ENCODE results near the gene GTF2H2C. TPM values are rescaled to one million over a fixed set of nuclear protein-coding genes. Genes with fewer than 3 reads are reported as not detected.

Gene GTF2H2C
- polyA plus RNA-seq, 1 of the 3 experiments (the other 2 are of a cell fraction), result 23.4 TPM

DNA sequence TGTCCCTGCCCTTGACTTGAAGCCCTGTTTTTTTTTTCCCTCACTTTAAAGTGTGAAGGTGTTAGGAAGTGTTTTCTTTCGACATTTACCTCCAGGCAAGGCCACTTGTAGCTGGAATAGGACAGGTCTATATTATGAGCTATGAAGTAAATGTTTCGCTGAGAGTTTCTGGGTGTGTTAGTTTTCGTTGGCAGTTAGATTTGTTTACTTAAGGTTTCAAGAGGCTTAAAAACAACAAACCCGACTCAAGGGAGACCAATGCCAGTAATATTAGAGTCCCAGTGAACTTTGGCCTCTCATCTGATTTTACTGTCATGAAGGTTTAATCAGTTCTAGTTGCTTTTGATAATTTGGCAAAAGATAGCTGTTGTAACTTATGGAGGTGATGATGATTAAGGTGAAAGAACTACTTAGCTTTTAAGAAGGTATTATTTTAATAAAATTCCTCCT lies 42.2 kb upstream of the GTF2H2C start:
- H4K20me1 ChIP-seq (ENCODE audit: insufficient read depth), result no peaks in the 10 kb centered on the region
- DNase-seq, result no peak
- no peak overlapping the region for H2AFZ ChIP-seq (ENCODE audit: low read depth)
- peaks cover 0 to 7% of the 10 kb centered on the region in 2 experiments; a peak in 1 of 4 replicates for H3K4me1 ChIP-seq (ENCODE audit: control insufficient read depth in 1 of 2, insufficient read depth in 2 of 2, low read depth in 1 of 2, low read length in 1 of 2)
- no peak overlapping the region for H3K9ac ChIP-seq
- no peak overlapping the region; the same call in 1 of the 2 replicates for H3K4me2 ChIP-seq
- no peaks in the 10 kb centered on the region for H3K27me3 ChIP-seq (ENCODE audit: insufficient read depth)
- H3K9me3 ChIP-seq, result no peaks in the 10 kb centered on the region
- WGBS (ENCODE audit: low lambda C conversion rate), result 66% methylated on average over 4 of the region's 4 CpGs
- POLR2A ChIA-PET, result no interaction called here
- H3K9me2 ChIP-seq, result no peaks in the 10 kb centered on the region
- no peak overlapping the region for H3K4me3 ChIP-seq (ENCODE audit: low read depth in 2 of 2, low read length in 1 of 2)
- TF ChIP-seq EZH2phosphoT487 (IDR thresholded peaks at IDR 0.05; ENCODE audit: borderline replicate concordance, low read depth) (no peak), CHD2 (IDR thresholded peaks at IDR 0.05; ENCODE audit: low read length, partially characterized antibody) (no peak), NFIC (IDR thresholded peaks at IDR 0.05; ENCODE audit: borderline replicate concordance) (no peak), GABPA (IDR thresholded peaks at IDR 0.05; ENCODE audit: low read depth) (no peak), JUND (IDR thresholded peaks at IDR 0.05) (no peak), GATA2 (CRISPR knock-in tag; IDR thresholded peaks at IDR 0.05) (no peak), FOXM1 (IDR thresholded peaks at IDR 0.05; ENCODE audit: low read depth) (no peak)
- TF ChIP-seq, protein P1, sequence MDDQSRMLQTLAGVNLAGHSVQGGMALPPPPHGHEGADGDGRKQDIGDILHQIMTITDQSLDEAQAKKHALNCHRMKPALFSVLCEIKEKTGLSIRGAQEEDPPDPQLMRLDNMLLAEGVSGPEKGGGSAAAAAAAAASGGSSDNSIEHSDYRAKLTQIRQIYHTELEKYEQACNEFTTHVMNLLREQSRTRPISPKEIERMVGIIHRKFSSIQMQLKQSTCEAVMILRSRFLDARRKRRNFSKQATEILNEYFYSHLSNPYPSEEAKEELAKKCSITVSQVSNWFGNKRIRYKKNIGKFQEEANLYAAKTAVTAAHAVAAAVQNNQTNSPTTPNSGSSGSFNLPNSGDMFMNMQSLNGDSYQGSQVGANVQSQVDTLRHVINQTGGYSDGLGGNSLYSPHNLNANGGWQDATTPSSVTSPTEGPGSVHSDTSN (IDR thresholded peaks at IDR 0.05), result no peak
- TF ChIP-seq, protein P2, sequence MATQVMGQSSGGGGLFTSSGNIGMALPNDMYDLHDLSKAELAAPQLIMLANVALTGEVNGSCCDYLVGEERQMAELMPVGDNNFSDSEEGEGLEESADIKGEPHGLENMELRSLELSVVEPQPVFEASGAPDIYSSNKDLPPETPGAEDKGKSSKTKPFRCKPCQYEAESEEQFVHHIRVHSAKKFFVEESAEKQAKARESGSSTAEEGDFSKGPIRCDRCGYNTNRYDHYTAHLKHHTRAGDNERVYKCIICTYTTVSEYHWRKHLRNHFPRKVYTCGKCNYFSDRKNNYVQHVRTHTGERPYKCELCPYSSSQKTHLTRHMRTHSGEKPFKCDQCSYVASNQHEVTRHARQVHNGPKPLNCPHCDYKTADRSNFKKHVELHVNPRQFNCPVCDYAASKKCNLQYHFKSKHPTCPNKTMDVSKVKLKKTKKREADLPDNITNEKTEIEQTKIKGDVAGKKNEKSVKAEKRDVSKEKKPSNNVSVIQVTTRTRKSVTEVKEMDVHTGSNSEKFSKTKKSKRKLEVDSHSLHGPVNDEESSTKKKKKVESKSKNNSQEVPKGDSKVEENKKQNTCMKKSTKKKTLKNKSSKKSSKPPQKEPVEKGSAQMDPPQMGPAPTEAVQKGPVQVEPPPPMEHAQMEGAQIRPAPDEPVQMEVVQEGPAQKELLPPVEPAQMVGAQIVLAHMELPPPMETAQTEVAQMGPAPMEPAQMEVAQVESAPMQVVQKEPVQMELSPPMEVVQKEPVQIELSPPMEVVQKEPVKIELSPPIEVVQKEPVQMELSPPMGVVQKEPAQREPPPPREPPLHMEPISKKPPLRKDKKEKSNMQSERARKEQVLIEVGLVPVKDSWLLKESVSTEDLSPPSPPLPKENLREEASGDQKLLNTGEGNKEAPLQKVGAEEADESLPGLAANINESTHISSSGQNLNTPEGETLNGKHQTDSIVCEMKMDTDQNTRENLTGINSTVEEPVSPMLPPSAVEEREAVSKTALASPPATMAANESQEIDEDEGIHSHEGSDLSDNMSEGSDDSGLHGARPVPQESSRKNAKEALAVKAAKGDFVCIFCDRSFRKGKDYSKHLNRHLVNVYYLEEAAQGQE (IDR thresholded peaks at IDR 0.05; ENCODE audit: low read depth, low read length), result no peak
- TF ChIP-seq, protein P3, sequence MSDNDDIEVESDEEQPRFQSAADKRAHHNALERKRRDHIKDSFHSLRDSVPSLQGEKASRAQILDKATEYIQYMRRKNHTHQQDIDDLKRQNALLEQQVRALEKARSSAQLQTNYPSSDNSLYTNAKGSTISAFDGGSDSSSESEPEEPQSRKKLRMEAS (IDR thresholded peaks at IDR 0.05; ENCODE audit: low read depth), result no peak
- TF ChIP-seq, protein P4, sequence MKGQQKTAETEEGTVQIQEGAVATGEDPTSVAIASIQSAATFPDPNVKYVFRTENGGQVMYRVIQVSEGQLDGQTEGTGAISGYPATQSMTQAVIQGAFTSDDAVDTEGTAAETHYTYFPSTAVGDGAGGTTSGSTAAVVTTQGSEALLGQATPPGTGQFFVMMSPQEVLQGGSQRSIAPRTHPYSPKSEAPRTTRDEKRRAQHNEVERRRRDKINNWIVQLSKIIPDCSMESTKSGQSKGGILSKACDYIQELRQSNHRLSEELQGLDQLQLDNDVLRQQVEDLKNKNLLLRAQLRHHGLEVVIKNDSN (IDR thresholded peaks at IDR 0.05; ENCODE audit: borderline replicate concordance, low read depth), result no peak
- H3F3A ChIP-seq (replicated peaks; ENCODE audit: insufficient read depth), result peaks cover 23% of the 10 kb centered on the region
- CTCF ChIA-PET, result no interaction called here
- no peaks in the 10 kb centered on the region for H3K36me3 ChIP-seq (replicated peaks in 1 of 2; ENCODE audit: control insufficient read depth in 1 of 2, insufficient read depth in 2 of 2, low read length in 1 of 2)
- no peak overlapping the region for H3K27ac ChIP-seq (ENCODE audit: low read depth in 2 of 2, low read length in 1 of 2)
- H3K79me2 ChIP-seq (ENCODE audit: insufficient read depth), result no peaks in the 10 kb centered on the region

DNA sequence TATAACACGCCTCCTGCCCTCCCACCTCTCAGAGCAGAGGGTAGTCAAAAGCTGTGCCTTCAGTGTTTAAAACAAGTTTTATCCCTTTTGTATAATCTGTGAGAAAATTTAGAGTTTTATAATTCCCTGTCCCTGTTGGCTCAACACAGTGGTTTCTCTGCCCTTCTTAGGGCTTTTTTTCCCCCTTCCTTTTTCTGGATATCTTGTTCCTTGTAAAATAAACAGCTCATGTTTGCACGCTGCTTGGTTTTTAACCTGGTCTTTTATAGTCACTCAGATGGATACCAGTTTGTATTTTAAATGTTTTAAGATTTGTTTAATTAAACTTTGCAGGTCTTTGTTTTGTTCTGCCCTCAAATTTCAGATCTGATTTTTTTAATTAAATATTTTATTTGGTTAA lies 40.7 kb upstream of the GTF2H2C start:
- H3K9me3 ChIP-seq, result no peaks in the 10 kb centered on the region

More for the DNA sequence above, 40.7 kb upstream of the GTF2H2C start:
- no peaks in the 10 kb centered on the region for H3K27me3 ChIP-seq (ENCODE audit: insufficient read depth)
- no peaks in the 10 kb centered on the region for H4K20me1 ChIP-seq (ENCODE audit: insufficient read depth)
- H3K4me3 ChIP-seq (ENCODE audit: low read depth in 2 of 2, low read length in 1 of 2), result no peak overlapping the region
- no peak overlapping the region for H2AFZ ChIP-seq (ENCODE audit: low read depth)
- TF ChIP-seq SMC3 (IDR thresholded peaks at IDR 0.05; ENCODE audit: low read depth, low read length) (no peak), NFIC (IDR thresholded peaks at IDR 0.05; ENCODE audit: borderline replicate concordance) (no peak), TAF1 (IDR thresholded peaks at IDR 0.05; ENCODE audit: borderline replicate concordance, low read depth, low read length) (no peak)
- TF ChIP-seq, protein P5, sequence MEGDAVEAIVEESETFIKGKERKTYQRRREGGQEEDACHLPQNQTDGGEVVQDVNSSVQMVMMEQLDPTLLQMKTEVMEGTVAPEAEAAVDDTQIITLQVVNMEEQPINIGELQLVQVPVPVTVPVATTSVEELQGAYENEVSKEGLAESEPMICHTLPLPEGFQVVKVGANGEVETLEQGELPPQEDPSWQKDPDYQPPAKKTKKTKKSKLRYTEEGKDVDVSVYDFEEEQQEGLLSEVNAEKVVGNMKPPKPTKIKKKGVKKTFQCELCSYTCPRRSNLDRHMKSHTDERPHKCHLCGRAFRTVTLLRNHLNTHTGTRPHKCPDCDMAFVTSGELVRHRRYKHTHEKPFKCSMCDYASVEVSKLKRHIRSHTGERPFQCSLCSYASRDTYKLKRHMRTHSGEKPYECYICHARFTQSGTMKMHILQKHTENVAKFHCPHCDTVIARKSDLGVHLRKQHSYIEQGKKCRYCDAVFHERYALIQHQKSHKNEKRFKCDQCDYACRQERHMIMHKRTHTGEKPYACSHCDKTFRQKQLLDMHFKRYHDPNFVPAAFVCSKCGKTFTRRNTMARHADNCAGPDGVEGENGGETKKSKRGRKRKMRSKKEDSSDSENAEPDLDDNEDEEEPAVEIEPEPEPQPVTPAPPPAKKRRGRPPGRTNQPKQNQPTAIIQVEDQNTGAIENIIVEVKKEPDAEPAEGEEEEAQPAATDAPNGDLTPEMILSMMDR (IDR thresholded peaks at IDR 0.05), result no peak
- TF ChIP-seq, protein P6, sequence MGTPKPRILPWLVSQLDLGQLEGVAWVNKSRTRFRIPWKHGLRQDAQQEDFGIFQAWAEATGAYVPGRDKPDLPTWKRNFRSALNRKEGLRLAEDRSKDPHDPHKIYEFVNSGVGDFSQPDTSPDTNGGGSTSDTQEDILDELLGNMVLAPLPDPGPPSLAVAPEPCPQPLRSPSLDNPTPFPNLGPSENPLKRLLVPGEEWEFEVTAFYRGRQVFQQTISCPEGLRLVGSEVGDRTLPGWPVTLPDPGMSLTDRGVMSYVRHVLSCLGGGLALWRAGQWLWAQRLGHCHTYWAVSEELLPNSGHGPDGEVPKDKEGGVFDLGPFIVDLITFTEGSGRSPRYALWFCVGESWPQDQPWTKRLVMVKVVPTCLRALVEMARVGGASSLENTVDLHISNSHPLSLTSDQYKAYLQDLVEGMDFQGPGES (IDR thresholded peaks at IDR 0.05; ENCODE audit: low read depth, low read length), result no peak
- 93% methylated on average over 2 of the region's 2 CpGs for WGBS (ENCODE audit: low lambda C conversion rate)
- no peaks in the 10 kb centered on the region for H3K9me2 ChIP-seq
- H3F3A ChIP-seq (replicated peaks; ENCODE audit: insufficient read depth), result peaks cover 13% of the 10 kb centered on the region
- POLR2A ChIA-PET, result no interaction called here
- H3K9ac ChIP-seq, result no peak overlapping the region
- H3K4me2 ChIP-seq, result no peak overlapping the region
- DNase-seq, result no peak
- H3K27ac ChIP-seq (ENCODE audit: low read depth in 2 of 2, low read length in 1 of 2), result no peak overlapping the region
- H3K4me1 ChIP-seq (ENCODE audit: control insufficient read depth in 1 of 2, insufficient read depth in 2 of 2, low read depth in 1 of 2, low read length in 1 of 2), result peaks cover 0 to 4% of the 10 kb centered on the region in 2 experiments; a peak in 1 of 4 replicates
- no peaks in the 10 kb centered on the region for H3K79me2 ChIP-seq (ENCODE audit: insufficient read depth)
- CTCF ChIA-PET, result no interaction called here
- no peaks in the 10 kb centered on the region for H3K36me3 ChIP-seq (replicated peaks in 1 of 2; ENCODE audit: control insufficient read depth in 1 of 2, insufficient read depth in 2 of 2, low read length in 1 of 2)

Measured in SK-N-SH (cell line).